22Rv1 (cell line): Measurements from ENCODE around the gene KRTAP10-4.
"Not testable (repeated sequence)": the region's sequence is repeated elsewhere in the genome, so short reads cannot be mapped to it uniquely, and the experiment has no call there.

Experiments used
- H3K27ac ChIP-seq: fragments of 450-650 bp; 2 replicates; pipeline ENCODE4 v1.5.1; 2017
- CTCF ChIP-seq: fragments of 450-650 bp; IDR thresholded peaks from 2 replicates; pipeline ENCODE4 v1.5.1; 2017; ENCODE audit warnings: mild to moderate bottlenecking
- ZFX ChIP-seq: fragments of 450-650 bp; IDR thresholded peaks from 2 replicates; pipeline ENCODE4 v1.6.1; 2017; ENCODE audit warnings: antibody characterized with exemption, borderline replicate concordance

The KRTAP10-4 gene

GRCh38 chr21:44548922-44549321 is 24.6 kb upstream of the KRTAP10-4 start:
- no peak overlapping the region for H3K27ac ChIP-seq
- no peak for TF ChIP-seq CTCF

DNA sequence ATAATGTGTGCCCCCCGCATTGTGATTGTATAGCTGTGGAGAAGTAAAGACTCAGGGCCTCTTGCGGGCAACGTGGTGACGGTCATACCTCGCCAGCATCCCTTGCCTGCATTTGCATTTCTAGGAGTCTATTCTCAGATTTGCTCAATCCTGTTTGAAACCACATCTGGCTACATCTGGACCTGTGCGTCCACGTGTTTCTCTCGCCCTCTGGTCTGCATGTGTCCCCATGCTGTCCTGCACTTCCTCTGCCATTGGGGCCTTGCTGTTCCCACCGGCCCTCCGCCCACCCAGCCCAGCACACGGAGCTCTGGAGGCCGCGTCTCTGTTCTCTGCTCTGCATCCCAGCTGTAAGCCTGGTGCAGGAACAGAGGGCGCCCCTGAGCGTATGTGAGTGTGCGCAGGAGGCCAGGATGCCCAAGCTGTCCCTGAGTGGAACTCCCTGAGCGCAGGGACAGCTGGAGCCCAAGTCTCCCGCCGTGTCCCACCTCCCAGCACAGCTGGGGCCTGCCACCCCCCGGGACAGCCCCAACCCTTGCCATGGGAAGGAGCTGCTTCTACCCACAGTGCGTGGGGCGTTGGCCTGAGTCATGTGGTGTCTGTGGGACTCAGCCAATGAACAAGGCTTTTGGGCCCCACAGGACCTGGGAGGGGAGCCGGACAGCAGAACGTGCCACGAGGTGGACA is 23.9 kb upstream of the KRTAP10-4 start:
- H3K27ac ChIP-seq: no peak overlapping the region

GRCh38 chr21:44550285-44550684 is 23.2 kb upstream of the KRTAP10-4 start:
- H3K27ac ChIP-seq: not testable (repeated sequence)

More for the DNA sequence above, 23.9 kb upstream of the KRTAP10-4 start:
- TF ChIP-seq ZFX: no peak
- TF ChIP-seq CTCF: no peak

DNA sequence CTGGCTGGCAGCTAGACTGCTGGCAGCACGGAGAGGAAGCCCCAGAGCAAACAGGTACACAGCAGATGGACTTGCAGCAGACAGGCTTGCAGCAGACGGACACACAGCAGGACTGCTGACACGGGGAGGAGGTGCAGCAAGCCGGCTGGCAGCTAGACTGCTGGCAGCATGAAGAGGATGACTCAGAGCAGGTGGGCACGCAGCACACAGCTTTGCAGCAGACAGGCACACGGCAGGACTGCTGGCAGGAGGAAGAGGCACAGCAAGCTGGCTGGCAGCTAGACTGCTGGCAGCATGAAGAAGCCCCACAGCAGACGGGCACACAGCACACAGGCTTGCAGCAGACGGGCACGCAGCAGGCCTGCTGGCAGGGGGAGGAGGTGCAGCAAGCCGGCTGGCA is 22.7 kb upstream of the KRTAP10-4 start:
- H3K27ac ChIP-seq: no peak overlapping the region
- TF ChIP-seq CTCF (no peak), ZFX (no peak)

DNA sequence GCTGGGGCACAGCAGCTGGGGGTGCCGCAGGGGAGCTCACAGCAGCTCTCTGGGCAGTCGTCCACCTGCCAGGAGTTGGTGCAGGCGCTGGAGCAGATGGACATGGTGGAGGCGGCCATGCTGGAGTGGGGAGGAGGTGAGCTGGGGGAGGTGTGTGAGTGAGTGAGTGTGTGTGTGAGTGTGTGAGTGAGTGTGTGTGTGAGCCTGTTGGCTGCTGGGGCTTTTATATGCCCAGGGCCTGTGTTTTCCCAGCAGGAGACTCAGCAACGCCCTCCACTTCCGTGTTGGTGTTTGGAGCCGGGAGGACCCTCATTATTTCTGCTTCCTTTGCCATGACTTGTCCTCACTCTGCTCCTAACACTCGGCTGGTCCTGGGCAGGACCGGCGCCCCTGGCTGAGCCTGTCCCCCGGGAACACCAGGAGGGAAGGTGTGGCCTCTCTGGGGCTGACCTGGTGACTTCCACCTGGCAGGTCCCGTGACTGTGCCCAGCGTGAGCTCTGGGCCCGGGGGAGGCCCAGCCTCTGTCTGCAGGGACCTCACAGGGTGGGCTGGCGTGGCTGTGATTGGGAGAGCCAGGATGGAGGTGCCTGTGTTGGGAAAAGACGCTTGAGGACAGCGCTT is 22.1 kb upstream of the KRTAP10-4 start, which contains the start of gene KRTAP10-2:
KRTAP10-2 (minus strand) TSS at position 166 of the 622 bp plus-strand sequence; CDS start at position 119, 47 bp downstream.
- H3K27ac ChIP-seq: no peak within 1 kb of the TSS
- TF ChIP-seq CTCF: no peak
- TF ChIP-seq ZFX: no peak

GRCh38 chr21:44552136-44552535 is 21.4 kb upstream of the KRTAP10-4 start:
- TF ChIP-seq ZFX: no peak
- no peak for TF ChIP-seq CTCF
- no peak overlapping the region for H3K27ac ChIP-seq

DNA sequence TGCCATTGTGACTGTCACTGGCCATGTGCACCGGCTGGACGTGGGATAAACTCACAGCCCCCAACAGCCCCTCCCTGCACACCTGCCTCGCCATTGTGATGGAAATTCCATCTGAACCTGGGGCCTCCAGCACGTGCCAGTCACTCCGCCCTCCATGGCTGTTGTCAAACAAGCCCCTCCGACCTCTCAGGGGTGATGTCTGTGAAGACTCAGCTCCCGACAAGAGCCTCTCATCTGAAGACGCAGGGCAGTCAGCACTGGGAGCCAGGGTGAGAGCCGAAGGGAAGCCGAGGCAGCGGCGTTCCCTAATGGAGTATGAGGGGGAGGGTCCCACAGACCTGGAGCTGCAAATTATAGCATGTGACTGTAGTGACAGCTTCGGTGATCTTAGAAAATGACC is 20.8 kb upstream of the KRTAP10-4 start:
- TF ChIP-seq CTCF: no peak
- TF ChIP-seq ZFX: no peak
- H3K27ac ChIP-seq: no peak overlapping the region
